ENCODE results near the gene TSPAN7.

TSPAN7 gene

GRCh38 chrX:38678821-38679220 is 117.5 kb downstream of the TSPAN7 start:
- H3K27ac ChIP-seq (ENCODE audit: poor library complexity, severe bottlenecking), result no peak overlapping the region
- H3K4me3 ChIP-seq (ENCODE audit: severe bottlenecking), result no peak overlapping the region
- no peaks in the 10 kb centered on the region for H3K4me1 ChIP-seq (ENCODE audit: insufficient read depth, poor library complexity, severe bottlenecking)
- DNase-seq (ENCODE audit: low spot score), result no peak
- no peak for ATAC-seq (ENCODE audit: low read depth)
- H3K9me3 ChIP-seq (ENCODE audit: severe bottlenecking), result no peaks in the 10 kb centered on the region
- no peak for TF ChIP-seq CTCF (IDR thresholded peaks at IDR 0.05; ENCODE audit: poor library complexity, severe bottlenecking)
- H3K27me3 ChIP-seq (ENCODE audit: insufficient read depth, poor library complexity, severe bottlenecking), result no peaks in the 10 kb centered on the region
- H3K36me3 ChIP-seq (ENCODE audit: low read depth), result no peaks in the 10 kb centered on the region

GRCh38 chrX:38679695-38680094 is 118.4 kb downstream of the TSPAN7 start:
- H3K27me3 ChIP-seq (ENCODE audit: insufficient read depth, poor library complexity, severe bottlenecking), result no peaks in the 10 kb centered on the region
- TF ChIP-seq CTCF (IDR thresholded peaks at IDR 0.05; ENCODE audit: poor library complexity, severe bottlenecking), result no peak
- no peaks in the 10 kb centered on the region for H3K36me3 ChIP-seq (ENCODE audit: low read depth)
- no peak overlapping the region for H3K27ac ChIP-seq (ENCODE audit: poor library complexity, severe bottlenecking)
- no peak overlapping the region for H3K4me3 ChIP-seq (ENCODE audit: severe bottlenecking)
- no peaks in the 10 kb centered on the region for H3K4me1 ChIP-seq (ENCODE audit: insufficient read depth, poor library complexity, severe bottlenecking)
- DNase-seq (ENCODE audit: low spot score) (no peak), ATAC-seq (ENCODE audit: low read depth) (no peak)
- H3K9me3 ChIP-seq (ENCODE audit: severe bottlenecking), result no peaks in the 10 kb centered on the region

- TF ChIP-seq CTCF (IDR thresholded peaks at IDR 0.05; ENCODE audit: poor library complexity, severe bottlenecking), result no peak
- DNase-seq (ENCODE audit: low spot score) (no peak), ATAC-seq (ENCODE audit: low read depth) (no peak)
- H3K9me3 ChIP-seq (ENCODE audit: severe bottlenecking), result no peaks in the 10 kb centered on the region
- no peaks in the 10 kb centered on the region for H3K27me3 ChIP-seq (ENCODE audit: insufficient read depth, poor library complexity, severe bottlenecking)
- H3K36me3 ChIP-seq (ENCODE audit: low read depth), result no peaks in the 10 kb centered on the region
- no peak overlapping the region for H3K27ac ChIP-seq (ENCODE audit: poor library complexity, severe bottlenecking)
- no peaks in the 10 kb centered on the region for H3K4me1 ChIP-seq (ENCODE audit: insufficient read depth, poor library complexity, severe bottlenecking)
- H3K4me3 ChIP-seq (ENCODE audit: severe bottlenecking), result no peak overlapping the region
These were observed 120.8 kb downstream of the TSPAN7 start for GRCh38 chrX:38682095-38682494.

- no peaks in the 10 kb centered on the region for H3K36me3 ChIP-seq (ENCODE audit: low read depth)
These were observed 131.6 kb downstream of the TSPAN7 start for GRCh38 chrX:38692961-38693360.

More at GRCh38 chrX:38692961-38693360, 131.6 kb downstream of the TSPAN7 start:
- Histone ChIP-seq H3K4me3 (ENCODE audit: severe bottlenecking) (no peak overlapping the region), H3K4me1 (ENCODE audit: insufficient read depth, poor library complexity, severe bottlenecking) (peaks cover 6% of the 10 kb centered on the region), H3K27ac (ENCODE audit: poor library complexity, severe bottlenecking) (peak overlapping the region; percentile 50), H3K27me3 (ENCODE audit: insufficient read depth, poor library complexity, severe bottlenecking) (no peaks in the 10 kb centered on the region), H3K9me3 (ENCODE audit: severe bottlenecking) (no peaks in the 10 kb centered on the region)
- no peak for ATAC-seq (ENCODE audit: low read depth)
- TF ChIP-seq CTCF (IDR thresholded peaks at IDR 0.05; ENCODE audit: poor library complexity, severe bottlenecking), result no peak
- no peak for DNase-seq (ENCODE audit: low spot score)

Data from RWPE2 (cell line).